ENCODE measurements around the gene STX7.

Gene STX7

DNA sequence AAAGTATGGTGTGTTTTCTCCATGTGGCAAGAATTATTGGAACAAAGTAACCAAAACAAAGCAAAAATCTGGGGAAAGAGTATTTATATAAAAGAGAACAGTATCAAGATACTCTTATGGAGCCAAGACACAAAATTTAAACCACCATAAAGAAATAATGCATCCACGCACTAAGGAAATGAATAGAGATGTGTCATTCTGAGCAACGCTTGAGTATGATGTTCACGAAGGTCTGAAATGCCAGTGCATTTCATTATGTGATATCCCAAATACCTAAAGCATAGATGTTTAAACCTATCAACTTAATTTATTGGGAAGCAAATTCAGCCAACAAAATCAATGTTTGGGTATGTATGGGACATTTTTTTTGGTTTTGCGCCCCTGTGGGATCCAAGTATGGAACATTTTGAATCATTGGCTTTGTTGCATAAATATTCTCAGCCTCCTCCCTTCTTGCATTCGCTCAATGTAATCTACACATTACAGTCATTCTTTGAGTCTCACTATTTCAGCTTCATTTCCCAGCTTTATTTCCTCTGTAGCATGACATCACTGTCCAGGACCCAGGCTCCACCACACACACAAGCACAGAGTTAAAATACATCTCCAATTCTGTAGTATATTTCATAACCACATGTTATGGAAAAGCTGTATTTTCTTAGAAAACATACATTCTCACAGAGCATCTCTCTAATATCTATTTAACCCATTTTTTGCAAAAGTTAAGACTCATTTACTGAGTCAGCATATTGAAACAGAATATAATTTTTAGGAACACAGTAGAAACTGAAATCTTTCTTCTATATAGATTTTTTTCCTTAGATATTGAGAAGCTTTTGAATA, 100.0 kb downstream of the STX7 start:
- no peak for DNase-seq (ENCODE audit: low spot score)

DNA sequence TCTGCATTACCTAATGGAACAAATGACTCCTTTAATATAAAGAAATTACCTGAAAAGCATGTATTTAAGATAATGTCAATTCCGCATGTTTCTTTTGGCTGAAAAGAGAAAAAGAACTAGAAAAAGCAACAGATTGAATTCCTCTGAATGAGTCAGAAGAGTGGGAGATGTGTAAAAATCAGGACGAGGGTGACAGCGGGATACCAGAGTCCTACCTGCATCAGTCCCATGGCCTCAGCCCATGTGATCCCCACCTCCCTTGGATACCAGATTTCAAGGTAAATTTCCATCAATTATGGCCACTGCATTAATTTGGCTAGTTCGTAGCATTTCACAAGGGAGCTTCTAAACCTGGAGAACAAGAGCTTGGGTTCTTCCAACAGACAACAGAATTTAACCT, 101.6 kb downstream of the STX7 start:
- DNase-seq (ENCODE audit: low spot score), result no peak

DNA sequence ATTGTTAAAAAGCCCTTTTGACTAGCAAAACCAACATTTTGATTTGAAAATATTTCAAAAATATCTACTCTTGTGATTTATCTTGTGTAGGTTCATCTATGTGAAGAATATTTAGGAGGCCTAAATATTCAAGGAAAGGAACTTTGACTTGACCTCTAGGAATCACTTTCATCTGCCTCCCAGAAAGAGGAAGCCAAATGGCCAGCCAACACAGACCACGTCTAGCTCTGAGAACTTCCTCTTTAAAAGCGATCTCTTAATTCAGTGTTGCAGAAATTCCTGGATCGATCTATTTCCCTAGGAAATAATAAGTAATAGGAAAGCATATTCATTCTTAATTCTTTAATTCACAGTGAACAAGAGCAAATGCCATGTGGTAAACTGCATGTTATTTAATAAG, 102.1 kb downstream of the STX7 start:
- no peak for DNase-seq (ENCODE audit: low spot score)

DNA sequence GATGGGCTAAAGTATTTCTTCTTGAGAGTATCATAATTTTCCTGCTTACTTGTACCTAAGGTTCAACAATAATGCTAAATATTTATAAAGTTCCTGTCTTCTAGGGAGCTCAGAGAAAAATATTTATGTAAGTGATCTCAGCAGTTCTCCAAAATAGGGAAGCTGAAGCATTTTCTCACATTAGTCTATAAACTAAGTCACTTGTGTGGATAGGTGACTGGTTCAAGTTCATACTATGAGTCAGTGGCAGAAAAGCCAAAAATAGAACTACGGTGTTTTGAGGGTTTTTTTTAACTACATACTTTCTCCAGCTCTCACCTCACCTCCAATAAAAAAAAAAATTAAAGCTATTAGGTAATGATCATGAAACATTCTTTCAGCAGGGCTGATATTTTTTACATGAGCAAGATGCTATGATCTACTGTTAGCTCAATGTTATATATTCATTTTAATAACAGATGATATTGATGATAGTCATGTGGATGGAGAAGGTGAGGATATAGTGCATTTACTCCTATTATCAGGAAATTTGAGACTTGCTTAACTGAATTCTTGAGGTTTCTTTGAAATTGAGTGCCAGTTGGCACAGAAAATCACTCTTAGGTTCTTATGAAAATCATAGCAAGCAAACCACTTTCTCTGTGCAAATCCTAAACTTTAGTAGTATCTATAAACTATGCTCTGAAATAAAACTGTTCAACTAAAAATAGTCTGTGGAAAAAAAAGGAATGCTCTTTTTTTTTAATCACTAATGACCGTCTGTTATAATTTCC, 107.6 kb downstream of the STX7 start:
- DNase-seq (ENCODE audit: low spot score), result no peak

DNA sequence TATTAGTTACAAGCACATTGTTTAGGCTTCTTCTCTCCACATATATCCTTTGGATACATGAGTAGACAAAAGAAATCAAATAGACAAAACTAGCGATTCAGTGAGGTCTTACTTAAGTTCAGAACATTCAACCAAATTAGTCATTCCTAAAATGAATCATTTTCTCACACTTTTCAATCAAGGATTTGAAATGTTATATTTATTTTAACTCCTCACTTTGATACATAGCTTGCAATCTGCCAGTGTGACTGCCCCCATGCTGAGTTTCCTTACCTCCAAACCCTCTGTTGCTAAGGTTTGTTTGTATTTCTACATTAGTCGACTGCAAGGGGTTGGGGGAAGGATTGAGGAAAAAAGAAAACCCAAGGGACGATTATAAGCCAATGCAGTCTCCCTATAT, 108.2 kb downstream of the STX7 start:
- no peak for DNase-seq (ENCODE audit: low spot score)

DNA sequence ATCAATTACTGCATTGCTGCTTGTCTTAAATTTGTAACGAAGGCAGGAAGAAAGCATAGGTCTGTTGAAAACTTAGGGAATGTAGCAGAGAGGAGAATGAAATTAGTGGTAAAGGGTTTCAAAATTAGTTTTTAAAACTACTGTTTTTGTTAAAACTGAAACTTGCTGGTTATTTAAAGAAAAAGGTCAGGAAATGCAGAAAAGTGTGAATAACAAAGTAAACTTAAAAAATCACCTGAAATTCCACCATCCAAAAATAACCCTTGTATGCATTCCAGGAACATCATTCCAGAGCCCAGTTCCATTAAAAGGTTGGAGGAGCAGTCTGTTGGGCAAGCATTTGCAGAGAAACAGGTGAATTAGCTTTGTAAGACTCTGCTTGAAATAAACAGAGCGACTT, 108.6 kb downstream of the STX7 start:
- DNase-seq (ENCODE audit: low spot score), result no peak

DNA sequence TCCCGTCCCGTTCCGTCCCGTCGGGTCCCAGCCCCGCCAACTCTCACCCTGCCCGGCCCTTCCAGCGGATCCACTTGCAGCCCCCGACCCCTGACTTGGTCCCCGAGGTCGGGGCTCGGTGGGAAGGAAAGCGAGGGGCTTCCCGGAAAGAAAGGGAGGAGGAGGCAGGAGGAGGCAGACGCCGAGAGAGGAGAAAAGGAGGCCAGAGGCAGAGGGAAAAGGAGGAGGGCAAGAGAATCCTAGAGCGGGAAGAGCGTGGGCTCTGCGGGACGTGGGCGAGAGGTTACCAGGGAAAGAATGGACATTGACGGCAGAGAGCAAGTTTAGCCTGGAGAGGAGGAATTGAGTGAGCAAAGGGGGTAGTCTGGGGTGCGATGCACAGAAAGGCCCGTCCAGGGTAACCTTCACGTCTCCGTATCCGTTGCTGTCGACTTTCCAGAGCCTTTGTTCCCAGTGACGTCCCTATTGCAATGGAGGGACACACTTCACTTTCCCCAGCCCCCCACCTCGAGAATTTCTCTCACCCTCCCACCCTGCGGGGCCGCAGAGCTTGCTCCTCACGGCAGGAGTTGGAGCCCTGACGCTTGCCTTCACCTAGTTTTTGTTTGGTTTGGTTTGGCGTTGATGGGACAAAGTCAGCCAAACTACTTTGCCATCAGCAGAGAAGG, 111.2 kb downstream of the STX7 start:
- DNase-seq (ENCODE audit: low spot score), result no peak

DNA sequence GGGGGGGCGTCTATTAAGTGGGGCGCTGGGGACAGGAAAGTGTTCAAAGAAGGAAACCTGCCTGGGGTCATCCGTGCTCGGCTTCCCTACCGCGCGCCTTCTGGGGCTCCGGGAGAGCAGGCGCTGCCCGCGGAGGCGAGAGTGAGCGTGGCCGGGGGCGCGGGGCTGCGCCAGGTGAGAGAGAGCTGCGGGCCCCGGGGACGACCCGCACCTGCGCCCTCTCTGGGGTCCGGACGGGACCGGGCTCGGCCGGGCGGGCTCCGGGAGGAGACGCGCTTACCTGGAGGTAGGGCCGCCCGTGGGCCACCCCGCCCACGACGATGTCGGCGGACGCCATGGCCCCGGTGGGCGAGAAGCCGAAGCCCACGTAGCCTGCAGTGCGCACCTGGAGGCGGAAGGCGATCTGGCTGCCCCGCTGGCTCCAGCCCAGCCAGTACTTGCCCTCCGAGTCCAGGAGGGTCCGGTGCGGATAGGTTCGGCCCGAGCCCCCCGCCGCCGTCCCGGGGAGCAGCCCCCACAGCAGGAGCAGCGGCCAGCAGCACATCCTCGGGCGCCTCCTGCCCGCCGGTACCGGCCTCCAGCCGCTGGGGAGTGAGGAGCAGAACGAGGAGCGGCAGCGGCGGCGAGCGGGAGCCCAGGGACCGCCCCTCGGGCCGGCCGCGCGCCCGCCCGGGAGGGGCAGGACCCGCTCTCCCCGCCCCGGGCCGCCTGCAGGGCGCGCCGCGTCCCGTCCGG, 111.9 kb downstream of the STX7 start, which contains the start of gene MOXD1:
Gene MOXD1, minus strand, starts transcription at position 593 of the 735 bp plus-strand sequence. Its CDS starts 49 bp downstream, at position 544.
- DNase-seq (ENCODE audit: low spot score), result no peak

DNA sequence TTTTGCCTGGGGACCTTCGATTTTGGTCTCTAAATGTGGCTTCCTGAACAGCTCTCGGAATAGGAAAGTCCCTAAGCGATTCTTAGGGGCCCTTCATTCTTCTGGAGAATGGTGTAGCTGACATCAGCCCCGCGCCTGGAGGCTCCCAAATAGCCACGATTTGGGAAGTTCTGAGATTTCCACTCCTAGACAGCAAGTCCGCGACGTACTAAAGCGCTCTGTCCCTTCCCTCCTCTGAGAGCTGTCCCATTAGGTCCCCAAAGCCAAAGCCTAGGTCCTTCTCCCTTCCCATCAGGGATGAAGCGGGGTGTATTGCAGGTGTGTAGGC, 112.4 kb downstream of the STX7 start:
- DNase-seq (ENCODE audit: low spot score), result no peak

DNA sequence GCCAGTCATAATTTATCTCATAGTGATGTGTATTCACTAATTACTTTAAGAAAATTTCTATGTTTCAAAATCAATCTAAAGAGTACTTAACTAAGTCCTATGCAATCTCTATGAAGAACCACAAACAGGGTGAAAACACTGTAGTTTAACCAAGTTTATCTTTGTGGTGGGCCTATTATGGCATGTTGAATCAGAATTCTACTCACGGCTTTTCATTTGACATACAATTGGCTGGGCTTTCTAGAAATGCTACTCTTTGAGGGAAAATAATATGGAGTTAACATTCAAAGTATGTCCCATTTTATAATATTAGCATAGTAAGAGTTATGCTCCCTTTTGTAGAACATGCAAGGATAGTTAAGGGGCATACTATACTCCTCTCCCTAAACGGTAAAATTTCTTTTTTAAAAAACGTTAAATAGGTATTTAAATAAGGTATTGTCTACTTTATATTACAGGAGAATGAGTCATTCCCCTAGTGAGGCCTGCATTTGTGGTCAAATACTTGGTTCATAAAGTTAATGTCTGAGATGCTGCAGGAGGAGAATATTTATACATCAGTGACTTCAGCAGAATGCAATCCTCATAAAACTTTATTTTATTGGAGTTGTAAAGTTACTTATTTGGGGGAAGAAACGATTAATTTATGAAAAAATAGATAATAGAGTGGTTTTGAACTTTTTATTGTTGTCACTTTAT, 113.4 kb downstream of the STX7 start:
- DNase-seq (ENCODE audit: low spot score), result no peak
